Right lobe of liver (tissue), 4 donors: ENCODE results near the gene AGK.

ENCODE experiments used
- CTCF ChIP-seq, 4 donors: fragments of 200-600 bp in 3 of 4; fragments of 450-650 bp in 1 of 4; IDR thresholded peaks; one replicate each; pipeline versions ENCODE4 v1.5.1 to v1.8.0; 2016 to 2022; ENCODE audit warnings: antibody characterized with exemption in 4 of 4, mild to moderate bottlenecking in 2 of 4
- POLR2A ChIP-seq: fragments of 450-650 bp; IDR thresholded peaks from one replicate; pipeline ENCODE4 v1.6.1; 2017; ENCODE audit warnings: antibody characterized with exemption, mild to moderate bottlenecking
- donor health status: DM: no; HTN: no; CAD: no.
- donor health status: DM: no; HTN: no; CAD: no.
- donor health status: DM: no; HTN: yes; CAD: no.

GRCh38 chr7:141557360-141557759 lies 6.2 kb downstream of the AGK start:
- TF ChIP-seq CTCF (IDR thresholded peaks at IDR 0.05) (no peak), POLR2A (no peak)
